HL-60/S4 treated with phorbol 12-myristate 13-acetate at 8.2 ng/mL for 4 days and 3 days (cell line): Measurements from ENCODE around the gene RBPJ.

Experiments used
- in situ Hi-C: fragments of 300-500 bp; cut with MboI; formaldehyde crosslinking; loops from 2 replicates; pipeline ENCODE4 v1.15.0; 2022; ENCODE audit warnings: low sequenced_read_pairs

Gene RBPJ

GRCh38 chr4:26451597-26451996, 130.8 kb downstream of the RBPJ start:
- in situ Hi-C loops, result loop anchor here (25.0 kb wide), 1 partner anchor 561 kb away; no protein-coding TSS in a partner anchor

- in situ Hi-C loops, result loop anchor here (25.0 kb wide), 1 partner anchor 559 kb away; no protein-coding TSS in a partner anchor
Observed at GRCh38 chr4:26452565-26453531, 132.0 kb downstream of the RBPJ start.

GRCh38 chr4:26454961-26455360, 134.1 kb downstream of the RBPJ start:
- in situ Hi-C loops, result loop anchor here (25.0 kb wide), 1 partner anchor 557 kb away; no protein-coding TSS in a partner anchor

GRCh38 chr4:26455571-26455970, 134.8 kb downstream of the RBPJ start:
- in situ Hi-C loops, result loop anchor here (25.0 kb wide), 1 partner anchor 557 kb away; no protein-coding TSS in a partner anchor

GRCh38 chr4:26457412-26457811, 136.6 kb downstream of the RBPJ start:
- in situ Hi-C loops, result loop anchor here (25.0 kb wide), 1 partner anchor 555 kb away; no protein-coding TSS in a partner anchor

- in situ Hi-C loops, result loop anchor here (25.0 kb wide), 1 partner anchor 554 kb away; no protein-coding TSS in a partner anchor
Observed at GRCh38 chr4:26458157-26458561, 137.3 kb downstream of the RBPJ start.

GRCh38 chr4:26459054-26459755, 138.4 kb downstream of the RBPJ start:
- in situ Hi-C loops, result loop anchor here (25.0 kb wide), 1 partner anchor 553 kb away; no protein-coding TSS in a partner anchor

GRCh38 chr4:26459756-26460530, 139.1 kb downstream of the RBPJ start:
- in situ Hi-C loops, result loop anchor here (25.0 kb wide), 1 partner anchor 552 kb away; no protein-coding TSS in a partner anchor

GRCh38 chr4:26462874-26463273, 142.1 kb downstream of the RBPJ start:
- in situ Hi-C loops, result loop anchor here (25.0 kb wide), 1 partner anchor 549 kb away; no protein-coding TSS in a partner anchor

- in situ Hi-C loops, result loop anchor here (25.0 kb wide), 1 partner anchor 549 kb away; no protein-coding TSS in a partner anchor
Observed at GRCh38 chr4:26463386-26463785, 142.6 kb downstream of the RBPJ start.

- in situ Hi-C loops, result loop anchor here (25.0 kb wide), 1 partner anchor 548 kb away; no protein-coding TSS in a partner anchor
Observed at GRCh38 chr4:26464420-26465095, 143.7 kb downstream of the RBPJ start.

- in situ Hi-C loops, result loop anchor here (25.0 kb wide), 1 partner anchor 546 kb away; no protein-coding TSS in a partner anchor
Observed at GRCh38 chr4:26466578-26467270, 145.9 kb downstream of the RBPJ start.

- in situ Hi-C loops, result loop anchor here (25.0 kb wide), 1 partner anchor 545 kb away; no protein-coding TSS in a partner anchor
Observed at GRCh38 chr4:26467724-26468123, 146.9 kb downstream of the RBPJ start.

- in situ Hi-C loops, result loop anchor here (25.0 kb wide), 1 partner anchor 544 kb away; no protein-coding TSS in a partner anchor
Observed at GRCh38 chr4:26468283-26468949, 147.6 kb downstream of the RBPJ start.

- in situ Hi-C loops, result loop anchor here (25.0 kb wide), 1 partner anchor 543 kb away; no protein-coding TSS in a partner anchor
Observed at GRCh38 chr4:26468977-26469376, 148.2 kb downstream of the RBPJ start.

GRCh38 chr4:26471890-26472289, 151.1 kb downstream of the RBPJ start:
- in situ Hi-C loops, result loop anchor here (25.0 kb wide), 1 partner anchor 540 kb away; no protein-coding TSS in a partner anchor

- in situ Hi-C loops, result loop anchor here (25.0 kb wide), 1 partner anchor 538 kb away; no protein-coding TSS in a partner anchor
Observed at GRCh38 chr4:26473893-26474292, 153.1 kb downstream of the RBPJ start.

- in situ Hi-C loops, result loop anchor here (25.0 kb wide), 1 partner anchor 538 kb away; no protein-coding TSS in a partner anchor
Observed at GRCh38 chr4:26474551-26474950, 153.7 kb downstream of the RBPJ start.
